Measurements from ENCODE around the gene RBMS3. TPM values are rescaled to one million over a fixed set of nuclear protein-coding genes. Genes with fewer than 3 reads are reported as not detected.

RBMS3 gene
- total and polyA plus RNA-seq, 2 experiments from 2014 or later, result 3.2 to 7.4 TPM

DNA sequence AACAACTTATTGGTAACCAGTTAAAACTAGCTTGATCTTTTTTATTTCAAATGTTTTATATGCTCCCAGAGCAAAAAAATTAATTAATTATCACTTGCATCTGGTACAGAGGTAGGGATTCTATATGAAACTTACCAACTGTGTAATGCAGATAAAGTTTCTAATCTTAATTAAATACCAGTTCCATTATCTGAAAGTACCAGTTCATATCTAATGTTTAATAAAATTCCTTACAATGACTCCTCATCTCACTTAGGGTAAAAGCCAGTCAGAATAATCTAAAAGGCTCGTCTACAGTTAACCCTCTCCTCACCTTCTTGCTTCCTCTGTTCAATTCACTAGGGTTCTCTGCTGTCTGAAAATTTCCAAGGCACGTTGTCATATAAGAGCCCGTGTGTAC is 384.8 kb downstream of the RBMS3 start:
- 0 out of 3 replicates have a peak, but pooled peaks cover 3% of the 10 kb centered on the region for H3K36me3 Mint-ChIP-seq (ENCODE audit: low read depth)
- Histone ChIP-seq H3F3A (replicated peaks; ENCODE audit: low read depth) (no peaks in the 10 kb centered on the region), H2AFZ (no peak overlapping the region), H3K4me1 (ENCODE audit: insufficient read depth) (no peaks in the 10 kb centered on the region), H3K4me3 (no peak overlapping the region), H3K4me2 (no peak overlapping the region), H3K27ac (ENCODE audit: low read depth) (no peak overlapping the region), H3K9me2 (ENCODE audit: insufficient read depth) (no peaks in the 10 kb centered on the region), H3K79me2 (replicated peaks; ENCODE audit: insufficient read depth) (no peaks in the 10 kb centered on the region), H4K20me1 (replicated peaks; ENCODE audit: insufficient read depth) (no peaks in the 10 kb centered on the region), H3K27me3 (ENCODE audit: insufficient read depth) (no peaks in the 10 kb centered on the region), H3K36me3 (ENCODE audit: insufficient read depth) (no peaks in the 10 kb centered on the region)
- no peaks in the 10 kb centered on the region for H3K9me3 Mint-ChIP-seq
- H3K27me3 Mint-ChIP-seq (ENCODE audit: insufficient read depth, low read depth, poor library complexity), result no peaks in the 10 kb centered on the region
- H3K4me3 Mint-ChIP-seq, result no peak overlapping the region
- no peak overlapping the region for H3K27ac Mint-ChIP-seq
- ATAC-seq (no peak), DNase-seq (ENCODE audit: low spot score) (no peak)
- TF ChIP-seq EZH2phosphoT487 (IDR thresholded peaks at IDR 0.05; ENCODE audit: unreplicated experiment), result no peak
- no peak for TF ChIP-seq STAT1 (IDR thresholded peaks at IDR 0.05; ENCODE audit: unreplicated experiment)
- no peak for TF ChIP-seq JUNB (IDR thresholded peaks at IDR 0.05; ENCODE audit: unreplicated experiment)
- no peak for TF ChIP-seq ZNF114 (CRISPR knock-in tag; IDR thresholded peaks at IDR 0.05)
- no peak for TF ChIP-seq REST (IDR thresholded peaks at IDR 0.05; ENCODE audit: unreplicated experiment)
- TF ChIP-seq, protein P1, sequence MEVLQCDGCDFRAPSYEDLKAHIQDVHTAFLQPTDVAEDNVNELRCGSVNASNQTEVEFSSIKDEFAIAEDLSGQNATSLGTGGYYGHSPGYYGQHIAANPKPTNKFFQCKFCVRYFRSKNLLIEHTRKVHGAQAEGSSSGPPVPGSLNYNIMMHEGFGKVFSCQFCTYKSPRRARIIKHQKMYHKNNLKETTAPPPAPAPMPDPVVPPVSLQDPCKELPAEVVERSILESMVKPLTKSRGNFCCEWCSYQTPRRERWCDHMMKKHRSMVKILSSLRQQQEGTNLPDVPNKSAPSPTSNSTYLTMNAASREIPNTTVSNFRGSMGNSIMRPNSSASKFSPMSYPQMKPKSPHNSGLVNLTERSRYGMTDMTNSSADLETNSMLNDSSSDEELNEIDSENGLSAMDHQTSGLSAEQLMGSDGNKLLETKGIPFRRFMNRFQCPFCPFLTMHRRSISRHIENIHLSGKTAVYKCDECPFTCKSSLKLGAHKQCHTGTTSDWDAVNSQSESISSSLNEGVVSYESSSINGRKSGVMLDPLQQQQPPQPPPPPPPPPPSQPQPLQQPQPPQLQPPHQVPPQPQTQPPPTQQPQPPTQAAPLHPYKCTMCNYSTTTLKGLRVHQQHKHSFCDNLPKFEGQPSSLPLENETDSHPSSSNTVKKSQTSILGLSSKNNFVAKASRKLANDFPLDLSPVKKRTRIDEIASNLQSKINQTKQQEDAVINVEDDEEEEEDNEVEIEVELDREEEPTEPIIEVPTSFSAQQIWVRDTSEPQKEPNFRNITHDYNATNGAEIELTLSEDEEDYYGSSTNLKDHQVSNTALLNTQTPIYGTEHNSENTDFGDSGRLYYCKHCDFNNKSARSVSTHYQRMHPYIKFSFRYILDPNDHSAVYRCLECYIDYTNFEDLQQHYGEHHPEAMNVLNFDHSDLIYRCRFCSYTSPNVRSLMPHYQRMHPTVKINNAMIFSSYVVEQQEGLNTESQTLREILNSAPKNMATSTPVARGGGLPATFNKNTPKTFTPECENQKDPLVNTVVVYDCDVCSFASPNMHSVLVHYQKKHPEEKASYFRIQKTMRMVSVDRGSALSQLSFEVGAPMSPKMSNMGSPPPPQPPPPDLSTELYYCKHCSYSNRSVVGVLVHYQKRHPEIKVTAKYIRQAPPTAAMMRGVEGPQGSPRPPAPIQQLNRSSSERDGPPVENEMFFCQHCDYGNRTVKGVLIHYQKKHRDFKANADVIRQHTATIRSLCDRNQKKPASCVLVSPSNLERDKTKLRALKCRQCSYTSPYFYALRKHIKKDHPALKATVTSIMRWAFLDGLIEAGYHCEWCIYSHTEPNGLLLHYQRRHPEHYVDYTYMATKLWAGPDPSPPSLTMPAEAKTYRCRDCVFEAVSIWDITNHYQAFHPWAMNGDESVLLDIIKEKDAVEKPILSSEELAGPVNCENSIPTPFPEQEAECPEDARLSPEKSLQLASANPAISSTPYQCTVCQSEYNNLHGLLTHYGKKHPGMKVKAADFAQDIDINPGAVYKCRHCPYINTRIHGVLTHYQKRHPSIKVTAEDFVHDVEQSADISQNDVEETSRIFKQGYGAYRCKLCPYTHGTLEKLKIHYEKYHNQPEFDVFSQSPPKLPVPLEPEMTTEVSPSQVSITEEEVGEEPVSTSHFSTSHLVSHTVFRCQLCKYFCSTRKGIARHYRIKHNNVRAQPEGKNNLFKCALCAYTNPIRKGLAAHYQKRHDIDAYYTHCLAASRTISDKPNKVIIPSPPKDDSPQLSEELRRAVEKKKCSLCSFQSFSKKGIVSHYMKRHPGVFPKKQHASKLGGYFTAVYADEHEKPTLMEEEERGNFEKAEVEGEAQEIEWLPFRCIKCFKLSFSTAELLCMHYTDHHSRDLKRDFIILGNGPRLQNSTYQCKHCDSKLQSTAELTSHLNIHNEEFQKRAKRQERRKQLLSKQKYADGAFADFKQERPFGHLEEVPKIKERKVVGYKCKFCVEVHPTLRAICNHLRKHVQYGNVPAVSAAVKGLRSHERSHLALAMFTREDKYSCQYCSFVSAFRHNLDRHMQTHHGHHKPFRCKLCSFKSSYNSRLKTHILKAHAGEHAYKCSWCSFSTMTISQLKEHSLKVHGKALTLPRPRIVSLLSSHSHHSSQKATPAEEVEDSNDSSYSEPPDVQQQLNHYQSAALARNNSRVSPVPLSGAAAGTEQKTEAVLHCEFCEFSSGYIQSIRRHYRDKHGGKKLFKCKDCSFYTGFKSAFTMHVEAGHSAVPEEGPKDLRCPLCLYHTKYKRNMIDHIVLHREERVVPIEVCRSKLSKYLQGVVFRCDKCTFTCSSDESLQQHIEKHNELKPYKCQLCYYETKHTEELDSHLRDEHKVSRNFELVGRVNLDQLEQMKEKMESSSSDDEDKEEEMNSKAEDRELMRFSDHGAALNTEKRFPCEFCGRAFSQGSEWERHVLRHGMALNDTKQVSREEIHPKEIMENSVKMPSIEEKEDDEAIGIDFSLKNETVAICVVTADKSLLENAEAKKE (CRISPR knock-in tag; IDR thresholded peaks at IDR 0.05), result no peak
- TF ChIP-seq NANOG (IDR thresholded peaks at IDR 0.05; ENCODE audit: borderline replicate concordance), result no peak
- no peak for TF ChIP-seq ETS1 (IDR thresholded peaks at IDR 0.05)
- TF ChIP-seq EZH2 (IDR thresholded peaks at IDR 0.05; ENCODE audit: low read depth, unreplicated experiment), result no peak
- no peak for TF ChIP-seq POLR2AphosphoS5 (IDR thresholded peaks at IDR 0.05; ENCODE audit: low read depth)
- no peak for TF ChIP-seq CREB1 (CRISPR knock-in tag; IDR thresholded peaks at IDR 0.05; ENCODE audit: low read depth)
- TF ChIP-seq CTCF (conservative IDR thresholded peaks at IDR 0.05; ENCODE audit: low read depth in 2 of 2), result no peak
- TF ChIP-seq ZNF331 (CRISPR knock-in tag; IDR thresholded peaks at IDR 0.05; ENCODE audit: low read depth), result no peak
- H3K4me1 Mint-ChIP-seq, result no peaks in the 10 kb centered on the region
